Astrocyte (in vitro differentiated cells and primary cell): ENCODE results near the gene NPM1.

Source experiments
- EZH2 ChIP-seq: IDR thresholded peaks from 2 replicates; pipeline ENCODE4 v1.6.1; 2012; ENCODE audit warnings: mild to moderate bottlenecking, low read length, inconsistent platforms; ENCODE audit not compliant: insufficient read depth
- TF ChIP-seq, protein P1 (sequence below): IDR thresholded peaks from 2 replicates; pipeline ENCODE4 v1.5.1; 2011; ENCODE audit warnings: low read depth, mild to moderate bottlenecking, inconsistent platforms, low read length, moderate library complexity; ENCODE audit not compliant: insufficient read depth

DNA sequence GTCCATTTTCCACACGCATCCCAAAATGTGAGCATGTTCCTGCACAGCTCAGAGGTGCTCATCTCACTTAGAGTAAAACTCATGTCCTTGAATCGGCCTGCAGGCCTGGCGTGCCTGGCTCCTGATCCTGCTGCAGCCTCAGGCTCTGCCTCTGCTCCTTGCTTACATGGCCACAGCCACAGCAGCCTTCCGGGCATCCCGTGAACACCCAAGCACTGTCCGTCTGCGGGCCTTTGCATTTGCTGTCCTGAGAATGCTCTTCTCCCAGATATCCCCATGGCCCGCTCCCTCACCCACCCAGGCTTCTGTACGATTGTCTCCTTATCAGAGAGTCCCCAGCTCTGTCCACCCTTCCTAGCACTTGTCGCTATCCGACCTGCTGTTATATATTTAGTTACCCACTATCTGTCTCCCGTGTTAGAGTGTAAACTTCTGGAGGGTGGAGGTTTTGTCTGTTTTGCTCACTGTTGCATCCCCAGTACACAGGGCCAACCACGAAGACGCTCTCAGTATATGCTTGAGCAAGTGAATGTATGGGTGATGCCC lies 53.7 kb downstream of the NPM1 start:
- TF ChIP-seq, protein P1, sequence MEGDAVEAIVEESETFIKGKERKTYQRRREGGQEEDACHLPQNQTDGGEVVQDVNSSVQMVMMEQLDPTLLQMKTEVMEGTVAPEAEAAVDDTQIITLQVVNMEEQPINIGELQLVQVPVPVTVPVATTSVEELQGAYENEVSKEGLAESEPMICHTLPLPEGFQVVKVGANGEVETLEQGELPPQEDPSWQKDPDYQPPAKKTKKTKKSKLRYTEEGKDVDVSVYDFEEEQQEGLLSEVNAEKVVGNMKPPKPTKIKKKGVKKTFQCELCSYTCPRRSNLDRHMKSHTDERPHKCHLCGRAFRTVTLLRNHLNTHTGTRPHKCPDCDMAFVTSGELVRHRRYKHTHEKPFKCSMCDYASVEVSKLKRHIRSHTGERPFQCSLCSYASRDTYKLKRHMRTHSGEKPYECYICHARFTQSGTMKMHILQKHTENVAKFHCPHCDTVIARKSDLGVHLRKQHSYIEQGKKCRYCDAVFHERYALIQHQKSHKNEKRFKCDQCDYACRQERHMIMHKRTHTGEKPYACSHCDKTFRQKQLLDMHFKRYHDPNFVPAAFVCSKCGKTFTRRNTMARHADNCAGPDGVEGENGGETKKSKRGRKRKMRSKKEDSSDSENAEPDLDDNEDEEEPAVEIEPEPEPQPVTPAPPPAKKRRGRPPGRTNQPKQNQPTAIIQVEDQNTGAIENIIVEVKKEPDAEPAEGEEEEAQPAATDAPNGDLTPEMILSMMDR: no peak
- no peak for TF ChIP-seq EZH2
